NT2/D1 (cell line): Measurements from ENCODE around the gene ADGRG1.
A peak's percentile ranks its signal among the peaks of the same experiment; 100 is the strongest.

Experiments
- DNase-seq: peaks from one replicate; pipeline ENCODE4 v3.0.0-alpha.2; 2011; ENCODE audit warnings: low read depth, low spot score
- H3K27me3 ChIP-seq: 2 replicates; pipeline ENCODE4 v1.6.0; 2011; ENCODE audit warnings: mild to moderate bottlenecking; ENCODE audit not compliant: insufficient read length, insufficient read depth
- H3K36me3 ChIP-seq: 2 replicates; pipeline ENCODE4 v1.6.1; 2011; ENCODE audit warnings: mild to moderate bottlenecking, low read length, mixed read lengths; ENCODE audit not compliant: insufficient read depth, insufficient read length
- H3K4me1 ChIP-seq: 2 replicates; pipeline ENCODE4 v1.5.1; 2011; ENCODE audit not compliant: insufficient read depth, insufficient read length
- H3K4me3 ChIP-seq: 2 replicates; pipeline ENCODE4 v1.5.1; 2011; ENCODE audit warnings: low read depth; ENCODE audit not compliant: insufficient read length
- H3K9ac ChIP-seq: 2 replicates; pipeline ENCODE4 v1.6.0; 2011; ENCODE audit warnings: low read depth; ENCODE audit not compliant: insufficient read length
- H3K9me3 ChIP-seq: 2 replicates; pipeline ENCODE4 v1.5.1; 2011; ENCODE audit warnings: mild to moderate bottlenecking, low read length; ENCODE audit not compliant: insufficient read depth
- SUZ12 ChIP-seq: IDR thresholded peaks from 2 replicates; pipeline ENCODE4 v1.6.1; 2011; ENCODE audit not compliant: insufficient read length, insufficient read depth; ENCODE audit errors: extremely low read depth
- YY1 ChIP-seq: IDR thresholded peaks from 2 replicates; pipeline ENCODE4 v1.6.1; 2011; ENCODE audit not compliant: insufficient read length, insufficient read depth
- ZNF274 ChIP-seq: IDR thresholded peaks from 2 replicates; pipeline ENCODE4 v1.6.1; 2011; ENCODE audit warnings: mild to moderate bottlenecking, low read depth, low read length

Gene ADGRG1

GRCh38 chr16:57622361-57623250 is 5.8 kb upstream of the ADGRG1 start:
- no peak for DNase-seq
- Histone ChIP-seq H3K27me3 (no peaks in the 10 kb centered on the region), H3K4me3 (no peak overlapping the region), H3K9me3 (no peaks in the 10 kb centered on the region), H3K36me3 (no peaks in the 10 kb centered on the region), H3K4me1 (peaks cover 62% of the 10 kb centered on the region), H3K9ac (peak overlapping the region; percentile 3)
- TF ChIP-seq SUZ12 (no peak), YY1 (no peak), ZNF274 (no peak)

GRCh38 chr16:57623251-57624043 is 5.0 kb upstream of the ADGRG1 start:
- Histone ChIP-seq H3K4me1 (peaks cover 70% of the 10 kb centered on the region), H3K9me3 (no peaks in the 10 kb centered on the region), H3K9ac (peak overlapping the region; percentile 3), H3K36me3 (no peaks in the 10 kb centered on the region), H3K4me3 (no peak overlapping the region), H3K27me3 (no peaks in the 10 kb centered on the region)
- TF ChIP-seq YY1 (no peak), ZNF274 (no peak), SUZ12 (no peak)
- no peak for DNase-seq

GRCh38 chr16:57624044-57624688 is 4.3 kb upstream of the ADGRG1 start:
- no peak for DNase-seq
- TF ChIP-seq YY1, result no peak
- no peak for TF ChIP-seq ZNF274
- TF ChIP-seq SUZ12, result no peak
- H3K9me3 ChIP-seq, result no peaks in the 10 kb centered on the region
- H3K9ac ChIP-seq, result peak overlapping the region; percentile 8
- H3K4me1 ChIP-seq, result peaks cover 73% of the 10 kb centered on the region
- no peaks in the 10 kb centered on the region for H3K27me3 ChIP-seq
- no peaks in the 10 kb centered on the region for H3K36me3 ChIP-seq
- no peak overlapping the region for H3K4me3 ChIP-seq

GRCh38 chr16:57624806-57625500 is 3.5 kb upstream of the ADGRG1 start:
- Histone ChIP-seq H3K4me1 (peaks cover 71% of the 10 kb centered on the region), H3K27me3 (no peaks in the 10 kb centered on the region), H3K9me3 (no peaks in the 10 kb centered on the region), H3K36me3 (no peaks in the 10 kb centered on the region), H3K4me3 (no peak overlapping the region), H3K9ac (peak overlapping the region; percentile 43)
- TF ChIP-seq SUZ12 (no peak), YY1 (no peak), ZNF274 (no peak)
- no peak for DNase-seq

- no peaks in the 10 kb centered on the region for H3K9me3 ChIP-seq
- no peak for TF ChIP-seq SUZ12
- H3K36me3 ChIP-seq, result no peaks in the 10 kb centered on the region
- no peak overlapping the region for H3K9ac ChIP-seq
- H3K4me1 ChIP-seq, result peaks cover 76% of the 10 kb centered on the region
- H3K4me3 ChIP-seq, result no peak overlapping the region
- no peak for DNase-seq
- H3K27me3 ChIP-seq, result no peaks in the 10 kb centered on the region
These were observed 1.8 kb upstream of the ADGRG1 start for GRCh38 chr16:57626420-57627170.

GRCh38 chr16:57627184-57627871 is 1.1 kb upstream of the ADGRG1 start:
- TF ChIP-seq SUZ12, result no peak
- TF ChIP-seq YY1, result no peak
- TF ChIP-seq ZNF274, result no peak
- no peaks in the 10 kb centered on the region for H3K9me3 ChIP-seq
- peak overlapping the region; percentile 47 for H3K9ac ChIP-seq
- H3K4me3 ChIP-seq, result no peak overlapping the region
- peaks cover 77% of the 10 kb centered on the region for H3K4me1 ChIP-seq
- DNase-seq, result peak; percentile 59
- H3K36me3 ChIP-seq, result no peaks in the 10 kb centered on the region
- H3K27me3 ChIP-seq, result no peaks in the 10 kb centered on the region
